BLaER1 treated with 17β-estradiol and CSF1 and Interleukin-3, amounts not matched to agents 10 nM and 100 nM (cell line): ENCODE data around the gene ZDHHC7.

Experiments used
- H3K27ac ChIP-seq, 11 experiments: shearing (Covaris generic); formaldehyde crosslinking; 2 replicates each; pipeline ENCODE4 v1.8.1; 2022
- H3K27me3 ChIP-seq, 11 experiments: shearing (Covaris generic); formaldehyde crosslinking; 2 replicates each; pipeline ENCODE4 v1.8.1; 2022
- H3K36me3 ChIP-seq, 11 experiments: shearing (Covaris generic); formaldehyde crosslinking; 2 replicates each; pipeline ENCODE4 v1.8.1; 2022
- H3K4me1 ChIP-seq, 10 experiments: shearing (Covaris generic); formaldehyde crosslinking; 2 replicates each; pipeline ENCODE4 v1.8.1; 2022
- H3K4me2 ChIP-seq, 11 experiments: shearing (Covaris generic); formaldehyde crosslinking; 2 replicates each; pipeline ENCODE4 v1.8.1; 2022
- H3K4me3 ChIP-seq, 10 experiments: shearing (Covaris generic); formaldehyde crosslinking; 2 replicates each; pipeline ENCODE4 v1.8.1; 2022
- H3K9ac ChIP-seq, 11 experiments: shearing (Covaris generic); formaldehyde crosslinking; 2 replicates each; pipeline ENCODE4 v1.8.1; 2022
- H3K9me3 ChIP-seq, 11 experiments: shearing (Covaris generic); formaldehyde crosslinking; replicated peaks in 1 of 11; 2 replicates each; pipeline ENCODE4 v1.8.1; 2022
- H4K20me1 ChIP-seq, 11 experiments: shearing (Covaris generic); formaldehyde crosslinking; 2 replicates each; pipeline ENCODE4 v1.8.1; 2022
- Cebpa-rat ChIP-seq, 11 experiments: shearing (Covaris generic); IDR thresholded peaks; 2 replicates each; pipeline ENCODE4 v1.8.1; 2022

Gene ZDHHC7

GRCh38 chr16:85047867-85048455 lies 36.6 kb upstream of the ZDHHC7 start:
- peak overlapping the region in 9 of 11 experiments; percentile 15 to 53 (median 36); a peak in 13 of 22 replicates for H3K9ac ChIP-seq
- no peaks in the 10 kb centered on the region for H3K9me3 ChIP-seq
- TF ChIP-seq Cebpa-rat (IDR thresholded peaks at IDR 0.05), result no peak
- H3K4me2 ChIP-seq, result peak overlapping the region; percentile 74 to 95 (median 91)
- peak overlapping the region in 8 of 11 experiments; percentile 13 to 80 (median 53); a peak in 15 of 22 replicates for H3K27ac ChIP-seq
- peak overlapping the region in 3 of 10 experiments; percentile 23 to 47 (median 25); a peak in 3 of 20 replicates for H3K4me3 ChIP-seq
- H3K27me3 ChIP-seq, result peaks cover 0 to 42% (median 21%) of the 10 kb centered on the region in 11 experiments; a peak in 14 of 22 replicates
- H3K36me3 ChIP-seq, result peaks cover 0 to 57% (median 4%) of the 10 kb centered on the region in 11 experiments; a peak in 7 of 22 replicates
- H3K4me1 ChIP-seq, result peaks cover 47 to 81% (median 65%) of the 10 kb centered on the region in 10 experiments
- peaks cover 0 to 80% (median 12%) of the 10 kb centered on the region in 11 experiments; a peak in 14 of 22 replicates for H4K20me1 ChIP-seq

DNA sequence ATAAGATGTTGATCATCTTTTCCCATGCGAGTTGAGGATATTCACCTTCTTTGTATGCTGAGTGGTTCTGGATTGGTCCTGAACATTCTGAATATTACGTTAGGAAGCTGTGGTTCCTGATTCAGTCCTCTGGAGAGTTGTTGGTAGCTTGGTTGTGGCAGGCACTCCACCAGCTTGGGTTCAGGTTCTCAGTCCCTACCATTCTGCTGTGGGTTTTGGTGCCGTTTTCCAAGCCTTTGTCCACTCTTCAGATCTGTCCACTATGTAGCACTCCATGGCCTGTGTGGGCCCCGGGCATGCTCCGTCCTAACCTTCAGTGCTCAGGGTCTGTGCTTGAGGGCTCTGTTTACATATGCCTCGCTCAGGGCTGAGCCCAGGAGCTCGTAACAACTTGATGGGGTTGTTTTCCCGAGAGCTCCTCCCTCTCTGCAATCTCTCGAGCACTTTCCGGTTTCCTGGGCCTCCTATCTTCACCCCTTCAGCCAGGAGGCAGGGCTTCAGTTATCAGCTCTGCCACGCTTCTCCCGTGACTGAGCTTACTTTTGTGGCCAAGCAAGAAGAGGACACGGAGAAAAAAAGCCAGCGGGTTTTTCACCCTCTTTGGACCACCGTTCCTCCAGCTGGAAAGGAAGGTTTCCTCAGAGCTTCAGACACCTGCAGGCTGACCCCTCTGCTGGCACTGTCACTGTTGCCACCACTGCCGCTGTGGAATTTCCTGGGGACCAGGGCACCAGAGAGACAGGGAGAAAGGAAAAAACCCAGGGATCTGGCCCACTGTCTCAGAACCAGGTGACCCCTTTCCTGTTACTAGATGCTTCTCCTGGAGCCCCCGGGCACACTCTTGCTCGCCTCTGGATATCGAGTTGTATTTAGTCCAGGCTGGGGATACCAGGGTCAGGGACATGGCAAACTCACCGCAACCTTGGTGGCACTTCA lies 35.9 kb upstream of the ZDHHC7 start:
- no peaks in the 10 kb centered on the region for H3K9me3 ChIP-seq
- H3K4me1 ChIP-seq, result peaks cover 47 to 73% (median 65%) of the 10 kb centered on the region in 10 experiments
- H3K4me2 ChIP-seq, result peak overlapping the region; percentile 74 to 95 (median 91)
- H3K27ac ChIP-seq, result peak overlapping the region in 8 of 11 experiments; percentile 13 to 80 (median 53); a peak in 17 of 22 replicates
- peaks cover 0 to 84% (median 17%) of the 10 kb centered on the region in 11 experiments; a peak in 14 of 22 replicates for H4K20me1 ChIP-seq
- TF ChIP-seq Cebpa-rat (IDR thresholded peaks at IDR 0.05), result no peak
- peaks cover 0 to 56% (median 4%) of the 10 kb centered on the region in 11 experiments; a peak in 7 of 22 replicates for H3K36me3 ChIP-seq
- H3K9ac ChIP-seq, result peak overlapping the region; percentile 6 to 53 (median 33); a peak in 17 of 22 replicates
- H3K4me3 ChIP-seq, result peak overlapping the region in 4 of 10 experiments; percentile 15 to 47 (median 24); a peak in 7 of 20 replicates
- peaks cover 0 to 42% (median 21%) of the 10 kb centered on the region in 11 experiments; a peak in 14 of 22 replicates for H3K27me3 ChIP-seq

DNA sequence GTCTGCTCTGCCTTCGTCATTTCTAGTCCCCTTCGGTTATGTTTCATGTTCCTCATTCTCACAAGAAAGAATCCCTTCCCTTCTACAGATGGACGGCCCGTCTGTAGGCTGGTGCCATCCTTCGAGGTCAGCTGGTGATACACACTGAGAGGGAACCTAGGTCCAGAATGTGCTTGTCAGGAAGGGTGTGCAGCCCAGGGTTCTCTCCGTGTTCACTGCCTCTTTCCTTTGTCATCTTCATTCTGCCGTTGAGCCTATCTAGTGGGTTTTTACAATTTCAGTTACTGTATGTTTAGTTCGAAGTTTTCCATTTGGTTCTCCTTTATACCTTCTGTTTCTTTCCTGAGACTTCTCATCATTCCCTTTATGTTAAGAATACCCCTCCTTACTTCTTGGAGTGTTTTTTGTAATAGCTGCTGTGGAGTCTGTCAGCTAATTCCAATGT lies 35.2 kb upstream of the ZDHHC7 start:
- Histone ChIP-seq H3K36me3 (peaks cover 0 to 62% (median 4%) of the 10 kb centered on the region in 11 experiments; a peak in 7 of 22 replicates), H3K4me3 (peak overlapping the region in 1 of 10 experiments; percentile 23; a peak in 2 of 20 replicates), H3K4me2 (peak overlapping the region; percentile 74 to 95 (median 91)), H3K9ac (peak overlapping the region in 4 of 11 experiments; percentile 15 to 47 (median 38); a peak in 8 of 22 replicates), H3K27ac (peak overlapping the region in 4 of 11 experiments; percentile 58 to 80 (median 70); a peak in 7 of 22 replicates), H3K27me3 (peaks cover 0 to 43% (median 21%) of the 10 kb centered on the region in 11 experiments; a peak in 14 of 22 replicates), H3K4me1 (peaks cover 46 to 66% (median 60%) of the 10 kb centered on the region in 10 experiments), H3K9me3 (no peaks in the 10 kb centered on the region), H4K20me1 (peaks cover 0 to 86% (median 21%) of the 10 kb centered on the region in 11 experiments; a peak in 14 of 22 replicates)
- TF ChIP-seq Cebpa-rat (IDR thresholded peaks at IDR 0.05), result no peak

- TF ChIP-seq Cebpa-rat (IDR thresholded peaks at IDR 0.05), result no peak
- Histone ChIP-seq H3K9ac (no peak overlapping the region; a peak in 1 of 22 replicates), H3K4me3 (no peak overlapping the region), H3K36me3 (peaks cover 0 to 68% (median 4%) of the 10 kb centered on the region in 11 experiments; a peak in 7 of 22 replicates), H3K27me3 (peaks cover 0 to 48% (median 21%) of the 10 kb centered on the region in 11 experiments; a peak in 14 of 22 replicates), H3K4me2 (peak overlapping the region; percentile 74 to 95 (median 91)), H4K20me1 (peaks cover 0 to 88% (median 23%) of the 10 kb centered on the region in 11 experiments; a peak in 14 of 22 replicates), H3K9me3 (no peaks in the 10 kb centered on the region), H3K4me1 (peaks cover 40 to 60% (median 54%) of the 10 kb centered on the region in 10 experiments), H3K27ac (peak overlapping the region in 1 of 11 experiments; percentile 80; a peak in 1 of 22 replicates)
These were observed 34.5 kb upstream of the ZDHHC7 start for GRCh38 chr16:85045641-85046471.

- Histone ChIP-seq H3K27ac (no peak overlapping the region), H4K20me1 (peaks cover 0 to 93% (median 31%) of the 10 kb centered on the region in 11 experiments; a peak in 14 of 22 replicates), H3K4me3 (no peak overlapping the region), H3K9ac (no peak overlapping the region), H3K36me3 (peaks cover 0 to 76% (median 7%) of the 10 kb centered on the region in 11 experiments; a peak in 9 of 22 replicates), H3K4me2 (peak overlapping the region in 4 of 11 experiments; percentile 91 to 95 (median 92); a peak in 3 of 22 replicates), H3K27me3 (peaks cover 0 to 49% (median 21%) of the 10 kb centered on the region in 11 experiments; a peak in 14 of 22 replicates), H3K9me3 (no peaks in the 10 kb centered on the region), H3K4me1 (peaks cover 33 to 52% (median 46%) of the 10 kb centered on the region in 10 experiments)
- no peak for TF ChIP-seq Cebpa-rat (IDR thresholded peaks at IDR 0.05)
These were observed 33.7 kb upstream of the ZDHHC7 start for GRCh38 chr16:85045077-85045476.

- peaks cover 0 to 91% (median 49%) of the 10 kb centered on the region in 11 experiments; a peak in 14 of 22 replicates for H4K20me1 ChIP-seq
- H3K9me3 ChIP-seq, result no peaks in the 10 kb centered on the region
- H3K4me2 ChIP-seq, result no peak overlapping the region
- TF ChIP-seq Cebpa-rat (IDR thresholded peaks at IDR 0.05), result no peak
- peaks cover 0 to 28% (median 10%) of the 10 kb centered on the region in 11 experiments; a peak in 10 of 22 replicates for H3K27me3 ChIP-seq
- no peak overlapping the region for H3K9ac ChIP-seq
- no peak overlapping the region for H3K27ac ChIP-seq
- H3K4me3 ChIP-seq, result no peak overlapping the region
- H3K4me1 ChIP-seq, result peaks cover 19 to 28% (median 22%) of the 10 kb centered on the region in 10 experiments
- peaks cover 0 to 84% (median 9%) of the 10 kb centered on the region in 11 experiments; a peak in 10 of 22 replicates for H3K36me3 ChIP-seq
These were observed 31.3 kb upstream of the ZDHHC7 start for GRCh38 chr16:85042606-85043005.

DNA sequence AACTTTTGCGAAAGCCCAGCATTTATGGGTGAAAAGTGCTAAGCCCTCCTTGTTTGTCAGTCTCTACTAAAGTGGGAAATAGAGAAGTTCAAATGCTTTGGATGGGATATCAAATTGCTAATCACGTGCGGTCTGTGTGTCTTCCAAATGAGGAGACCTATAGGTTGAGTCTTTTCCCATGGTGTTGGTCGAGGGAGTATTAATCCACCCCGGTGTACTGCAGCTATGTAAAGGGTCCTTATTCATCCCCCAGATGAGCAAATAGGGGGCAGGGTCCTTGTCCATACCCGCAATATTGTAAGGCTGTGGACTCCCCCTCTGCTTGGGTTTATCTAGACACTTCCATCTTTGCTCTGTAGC lies 30.8 kb upstream of the ZDHHC7 start:
- H3K4me2 ChIP-seq, result no peak overlapping the region
- no peak overlapping the region for H3K9ac ChIP-seq
- TF ChIP-seq Cebpa-rat (IDR thresholded peaks at IDR 0.05), result no peak
- H3K4me1 ChIP-seq, result peaks cover 15 to 23% (median 18%) of the 10 kb centered on the region in 10 experiments
- peaks cover 0 to 89% (median 50%) of the 10 kb centered on the region in 11 experiments; a peak in 14 of 22 replicates for H4K20me1 ChIP-seq
- no peak overlapping the region for H3K27ac ChIP-seq
- H3K27me3 ChIP-seq, result peaks cover 0 to 23% (median 10%) of the 10 kb centered on the region in 11 experiments; a peak in 10 of 22 replicates
- H3K36me3 ChIP-seq, result peaks cover 0 to 88% (median 13%) of the 10 kb centered on the region in 11 experiments; a peak in 11 of 22 replicates
- no peaks in the 10 kb centered on the region for H3K9me3 ChIP-seq
- H3K4me3 ChIP-seq, result no peak overlapping the region
